ENCODE measurements around the gene NEMP1.
"Not testable (repeated sequence)": the region's sequence is repeated elsewhere in the genome, so short reads cannot be mapped to it uniquely, and the experiment has no call there.

Gene NEMP1

GRCh38 chr12:57078519-57079404 lies at the start of gene NEMP1:
TSS of gene NEMP1 (minus strand) at chr12:57078791. CDS start at chr12:57078745, 46 bp downstream.
- DNase-seq, result peak; percentile 96

- DNase-seq, result peak; percentile 59
Observed at GRCh38 chr12:57127726-57128518, 49.3 kb upstream of the NEMP1 start, which contains the start of gene LRP1. TSS of gene LRP1 (plus strand) at chr12:57128483. CDS start at chr12:57128965, 482 bp downstream.

- peak; percentile 34 for DNase-seq
Observed at GRCh38 chr12:57127101-57127725, 48.6 kb upstream of the NEMP1 start.

GRCh38 chr12:57126561-57126960 lies 48.0 kb upstream of the NEMP1 start:
- no peak for DNase-seq

GRCh38 chr12:57126061-57126460 lies 47.5 kb upstream of the NEMP1 start:
- DNase-seq, result no peak

- DNase-seq, result peak; percentile 60
Observed at GRCh38 chr12:57124261-57124877, 45.8 kb upstream of the NEMP1 start.

- no peak for DNase-seq
Observed at GRCh38 chr12:57123813-57124212, 45.2 kb upstream of the NEMP1 start.

- DNase-seq, result not testable (repeated sequence)
Observed at GRCh38 chr12:57120718-57121117, 42.1 kb upstream of the NEMP1 start.

GRCh38 chr12:57119294-57120085 lies 40.9 kb upstream of the NEMP1 start:
- no peak for DNase-seq

- DNase-seq, result no peak
Observed at GRCh38 chr12:57118711-57119271, 40.2 kb upstream of the NEMP1 start.

- no peak for DNase-seq
Observed at GRCh38 chr12:57116580-57117281, 38.1 kb upstream of the NEMP1 start.

GRCh38 chr12:57112492-57113294 lies 34.1 kb upstream of the NEMP1 start:
- no peak for DNase-seq

- DNase-seq, result no peak
Observed at GRCh38 chr12:57111031-57111734, 32.6 kb upstream of the NEMP1 start, which contains the start of gene STAT6. TSS of gene STAT6 (minus strand) at chr12:57111362. CDS start at chr12:57108278, 3,084 bp downstream.

- no peak for DNase-seq
Observed at GRCh38 chr12:57110104-57111030, 31.8 kb upstream of the NEMP1 start.

- DNase-seq, result no peak
Observed at GRCh38 chr12:57109207-57110103, 30.9 kb upstream of the NEMP1 start.

GRCh38 chr12:57107456-57108155 lies 29.0 kb upstream of the NEMP1 start:
- DNase-seq, result no peak

All from NCI-H1105 treated with DMSO at 0.1 percent for 48 hours (cell line).